ENCODE results near the gene DEPDC7. TPM values are rescaled to one million over a fixed set of nuclear protein-coding genes. Genes with fewer than 3 reads are reported as not detected.
A peak's percentile ranks its signal among the peaks of the same experiment; 100 is the strongest.

The DEPDC7 gene
- total and polyA plus RNA-seq, 2 of the 4 experiments (the other 2 are of a cell fraction), result 7.4 to 9.7 TPM

DNA sequence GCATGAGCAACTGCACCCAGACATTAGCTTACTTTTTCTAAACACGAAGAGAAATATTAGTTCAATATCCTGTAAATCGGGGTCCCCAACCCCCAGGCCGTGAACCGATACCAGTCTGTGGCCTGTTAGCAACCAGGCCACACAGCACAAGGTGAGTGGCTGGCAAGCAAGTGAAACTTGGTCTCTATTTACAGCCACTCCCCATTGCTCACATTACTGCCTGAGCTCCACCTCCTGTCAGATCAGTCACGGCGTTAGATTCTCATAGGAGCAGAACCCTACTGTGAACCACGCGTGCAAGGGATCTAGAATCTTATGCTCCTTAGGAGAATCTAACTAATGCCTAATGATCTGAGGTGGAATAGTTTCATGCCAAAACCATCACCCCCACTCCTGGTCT lies 27.8 kb upstream of the DEPDC7 start:
- ATAC-seq (ENCODE audit: low read depth) (no peak), DNase-seq (no peak)
- Histone ChIP-seq H3K18ac (ENCODE audit: low read depth, low read length) (no peak overlapping the region), H2BK5ac (ENCODE audit: low read depth, low read length, poor library complexity, severe bottlenecking) (no peak overlapping the region), H3K14ac (replicated peaks; ENCODE audit: low read depth, low read length) (no peak overlapping the region), H3K36me3 (ENCODE audit: control insufficient read depth, insufficient read depth, low read length) (no peaks in the 10 kb centered on the region), H3K4ac (ENCODE audit: low read depth, low read length) (no peak overlapping the region), H3K79me1 (ENCODE audit: low read depth in 1 of 2, low read length in 2 of 2) (no peaks in the 10 kb centered on the region), H3K27me3 (ENCODE audit: control insufficient read depth, insufficient read depth, low read length) (no peaks in the 10 kb centered on the region), H4K5ac (ENCODE audit: low read depth, low read length) (no peak overlapping the region), H3K9me3 (ENCODE audit: control insufficient read depth, insufficient read depth, low read length) (peaks cover 4% of the 10 kb centered on the region), H4K20me1 (ENCODE audit: insufficient read depth, low read length) (no peaks in the 10 kb centered on the region), H3K4me1 (ENCODE audit: control insufficient read depth, insufficient read depth, low read length) (no peaks in the 10 kb centered on the region), H3K4me2 (ENCODE audit: low read depth, low read length) (no peak overlapping the region), H3K27ac (ENCODE audit: insufficient read depth, low read length) (no peak overlapping the region), H3K23ac (ENCODE audit: low read depth, low read length) (no peak overlapping the region), H2BK120ac (ENCODE audit: low read depth, low read length) (no peak overlapping the region), H3K56ac (ENCODE audit: extremely low read depth, insufficient read depth, low read length) (no peak overlapping the region), H2BK20ac (ENCODE audit: low read depth, low read length) (no peak overlapping the region), H2BK15ac (ENCODE audit: low read depth, low read length) (no peak overlapping the region), H3K9ac (ENCODE audit: low read depth, low read length) (no peak overlapping the region), H2AFZ (replicated peaks; ENCODE audit: low read length, poor library complexity) (peak overlapping the region; percentile 57), H3K4me3 (ENCODE audit: insufficient read depth, low read depth, low read length) (no peak overlapping the region), H2AK5ac (ENCODE audit: low read depth, low read length) (no peak overlapping the region), H3K9me1 (ENCODE audit: insufficient read depth, low read length) (no peaks in the 10 kb centered on the region), H4K8ac (ENCODE audit: low read depth in 2 of 2, low read length in 2 of 2) (no peak overlapping the region), H2AK9ac (replicated peaks; ENCODE audit: low read depth, low read length, poor library complexity) (no peak overlapping the region), H4K91ac (ENCODE audit: insufficient read depth, low read depth, low read length) (no peak overlapping the region)
- BruUV-seq (replicated peaks), result no TSS peak
- in situ Hi-C loops (cut with MboI; ENCODE audit: low sequenced_read_pairs) (no loop called here), intact Hi-C loops (cut with micrococcal nuclease) (no loop called here), dilution Hi-C loops (cut with HindIII; ENCODE audit: low sequenced_read_pairs, unreplicated experiment) (no loop called here)
- WGBS, 2 experiments (ENCODE audit: extremely low coverage in 2 of 2, insufficient read length in 1 of 2), result no CpG with 5 or more reads among the region's 8 CpGs
- no peak for TF ChIP-seq MAZ (IDR thresholded peaks at IDR 0.05; ENCODE audit: borderline replicate concordance, low read depth, low read length)
- TF ChIP-seq, protein P1, sequence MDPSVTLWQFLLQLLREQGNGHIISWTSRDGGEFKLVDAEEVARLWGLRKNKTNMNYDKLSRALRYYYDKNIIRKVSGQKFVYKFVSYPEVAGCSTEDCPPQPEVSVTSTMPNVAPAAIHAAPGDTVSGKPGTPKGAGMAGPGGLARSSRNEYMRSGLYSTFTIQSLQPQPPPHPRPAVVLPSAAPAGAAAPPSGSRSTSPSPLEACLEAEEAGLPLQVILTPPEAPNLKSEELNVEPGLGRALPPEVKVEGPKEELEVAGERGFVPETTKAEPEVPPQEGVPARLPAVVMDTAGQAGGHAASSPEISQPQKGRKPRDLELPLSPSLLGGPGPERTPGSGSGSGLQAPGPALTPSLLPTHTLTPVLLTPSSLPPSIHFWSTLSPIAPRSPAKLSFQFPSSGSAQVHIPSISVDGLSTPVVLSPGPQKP (IDR thresholded peaks at IDR 0.05; ENCODE audit: borderline replicate concordance, low read depth, low read length), result no peak
- no peak for TF ChIP-seq POLR2A (IDR thresholded peaks at IDR 0.05; ENCODE audit: low read depth, low read length)
- TF ChIP-seq FOS (IDR thresholded peaks at IDR 0.05; ENCODE audit: low read depth, low read length), result no peak
- TF ChIP-seq RCOR1 (IDR thresholded peaks at IDR 0.05; ENCODE audit: insufficient replicate concordance, low read length), result no peak
- TF ChIP-seq CHD1 (IDR thresholded peaks at IDR 0.05; ENCODE audit: low read depth, low read length), result no peak
- TF ChIP-seq, protein P2, sequence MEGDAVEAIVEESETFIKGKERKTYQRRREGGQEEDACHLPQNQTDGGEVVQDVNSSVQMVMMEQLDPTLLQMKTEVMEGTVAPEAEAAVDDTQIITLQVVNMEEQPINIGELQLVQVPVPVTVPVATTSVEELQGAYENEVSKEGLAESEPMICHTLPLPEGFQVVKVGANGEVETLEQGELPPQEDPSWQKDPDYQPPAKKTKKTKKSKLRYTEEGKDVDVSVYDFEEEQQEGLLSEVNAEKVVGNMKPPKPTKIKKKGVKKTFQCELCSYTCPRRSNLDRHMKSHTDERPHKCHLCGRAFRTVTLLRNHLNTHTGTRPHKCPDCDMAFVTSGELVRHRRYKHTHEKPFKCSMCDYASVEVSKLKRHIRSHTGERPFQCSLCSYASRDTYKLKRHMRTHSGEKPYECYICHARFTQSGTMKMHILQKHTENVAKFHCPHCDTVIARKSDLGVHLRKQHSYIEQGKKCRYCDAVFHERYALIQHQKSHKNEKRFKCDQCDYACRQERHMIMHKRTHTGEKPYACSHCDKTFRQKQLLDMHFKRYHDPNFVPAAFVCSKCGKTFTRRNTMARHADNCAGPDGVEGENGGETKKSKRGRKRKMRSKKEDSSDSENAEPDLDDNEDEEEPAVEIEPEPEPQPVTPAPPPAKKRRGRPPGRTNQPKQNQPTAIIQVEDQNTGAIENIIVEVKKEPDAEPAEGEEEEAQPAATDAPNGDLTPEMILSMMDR (conservative IDR thresholded peaks at IDR 0.05; ENCODE audit: low read depth, low read length), result no peak
- TF ChIP-seq BHLHE40 (IDR thresholded peaks at IDR 0.05; ENCODE audit: low read depth, low read length), result no peak
- no peak for TF ChIP-seq RAD21 (IDR thresholded peaks at IDR 0.05; ENCODE audit: low read length)
- no peak for TF ChIP-seq RFX5 (IDR thresholded peaks at IDR 0.05; ENCODE audit: low read depth, low read length)
- no peak for TF ChIP-seq SMC3 (IDR thresholded peaks at IDR 0.05; ENCODE audit: low read depth, low read length)
- TF ChIP-seq NFE2L2 (IDR thresholded peaks at IDR 0.05; ENCODE audit: low read depth, low read length), result no peak
- TF ChIP-seq CEBPB (IDR thresholded peaks at IDR 0.05; ENCODE audit: low read depth, low read length), result no peak
- no peak for TF ChIP-seq MXI1 (IDR thresholded peaks at IDR 0.05; ENCODE audit: borderline replicate concordance, low read depth, low read length)
- TF ChIP-seq, protein P3, sequence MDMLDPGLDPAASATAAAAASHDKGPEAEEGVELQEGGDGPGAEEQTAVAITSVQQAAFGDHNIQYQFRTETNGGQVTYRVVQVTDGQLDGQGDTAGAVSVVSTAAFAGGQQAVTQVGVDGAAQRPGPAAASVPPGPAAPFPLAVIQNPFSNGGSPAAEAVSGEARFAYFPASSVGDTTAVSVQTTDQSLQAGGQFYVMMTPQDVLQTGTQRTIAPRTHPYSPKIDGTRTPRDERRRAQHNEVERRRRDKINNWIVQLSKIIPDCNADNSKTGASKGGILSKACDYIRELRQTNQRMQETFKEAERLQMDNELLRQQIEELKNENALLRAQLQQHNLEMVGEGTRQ (IDR thresholded peaks at IDR 0.05; ENCODE audit: low read depth, low read length), result no peak
- no peak for TF ChIP-seq MAFK (IDR thresholded peaks at IDR 0.05; ENCODE audit: low read depth, low read length)
- CTCF ChIA-PET, result no interaction called here
- POLR2A ChIA-PET (ENCODE audit: unreplicated experiment), result no interaction called here

Measured in IMR-90 (cell line).